ENCODE data around the gene PCGF1. TPM values are rescaled to one million over a fixed set of nuclear protein-coding genes. Genes with fewer than 3 reads are reported as not detected.
"Not testable (repeated sequence)": the region's sequence is repeated elsewhere in the genome, so short reads cannot be mapped to it uniquely, and the experiment has no call there.

Gene PCGF1
- total RNA-seq, 1 donor from 2014 or later = 8.1 TPM

DNA sequence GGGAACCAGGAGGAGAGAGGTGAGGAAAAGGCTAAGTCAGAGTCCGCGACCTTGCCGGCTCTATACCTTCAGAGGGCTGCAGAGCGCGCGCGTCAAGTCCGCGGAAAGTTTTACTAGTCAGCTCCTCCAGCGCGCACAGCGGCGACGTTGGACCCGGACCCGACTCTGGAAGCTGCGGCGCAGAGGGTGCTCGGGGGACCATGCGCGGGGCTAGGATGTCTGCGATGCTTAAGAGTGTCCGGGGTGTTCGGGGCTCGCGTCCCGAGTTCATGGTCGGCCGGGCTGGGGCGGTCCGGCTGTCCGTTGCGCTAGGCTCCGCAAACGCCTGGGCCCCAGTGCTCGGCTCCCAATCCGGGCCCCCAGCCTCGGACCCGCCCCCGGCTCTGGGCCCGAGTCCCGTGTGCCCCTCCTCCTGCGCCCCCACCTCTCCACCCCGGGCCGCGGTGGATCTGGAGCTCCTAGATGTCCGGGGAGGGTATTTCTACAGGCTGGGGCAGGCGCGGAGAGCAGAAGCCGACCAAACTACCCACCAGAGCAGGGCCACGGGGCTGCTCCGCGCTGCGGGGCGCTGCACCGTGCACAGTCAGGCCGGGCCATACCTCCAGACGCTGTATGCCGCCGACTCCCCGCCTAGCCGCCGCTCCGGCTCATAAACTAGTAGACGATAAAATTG lies 8.1 kb downstream of the PCGF1 start, which contains the start of gene LBX2:
TSS of gene LBX2 (minus strand) at position 337 of the 673 bp plus-strand sequence. CDS start at position 271, 66 bp downstream.
- DNase-seq = no peak

DNA sequence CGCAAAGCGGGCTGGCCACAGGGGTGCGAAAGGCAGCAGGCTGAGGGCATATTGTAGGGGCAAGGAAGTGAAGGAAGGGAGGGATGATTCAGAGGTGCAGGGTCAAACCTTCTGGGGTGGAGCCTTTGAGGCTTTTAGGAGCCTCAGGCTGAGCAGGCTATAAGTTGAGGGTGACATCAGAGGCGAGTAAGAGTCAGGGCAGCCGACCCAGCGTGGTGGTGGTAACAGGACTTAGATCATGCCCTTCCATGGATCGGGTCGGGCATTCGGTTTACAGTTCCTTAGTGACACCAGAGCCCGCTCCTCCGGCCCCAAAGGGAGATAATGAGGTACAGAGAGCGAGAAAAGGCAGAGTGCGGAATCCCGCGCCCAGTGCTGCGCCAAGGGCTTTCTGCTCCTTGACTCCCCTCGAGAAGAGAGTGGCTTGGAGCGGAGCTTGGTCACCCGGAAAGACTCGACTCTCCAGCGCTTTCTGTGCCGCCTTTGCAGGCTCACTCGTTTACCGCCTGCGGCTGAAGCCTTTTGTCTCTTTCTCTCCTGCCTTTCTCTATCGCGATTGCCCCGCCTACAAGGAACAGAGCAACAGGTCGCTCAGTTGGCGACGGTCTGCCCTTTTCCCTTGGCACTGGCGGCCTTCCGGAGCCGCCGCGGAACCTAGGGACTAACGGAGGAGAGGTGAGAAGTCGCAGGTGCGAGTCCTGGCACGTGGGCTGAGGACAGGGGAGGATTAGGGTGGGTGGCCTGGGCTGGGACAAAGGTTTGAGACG lies 8.8 kb downstream of the PCGF1 start:
- DNase-seq = no peak

DNA sequence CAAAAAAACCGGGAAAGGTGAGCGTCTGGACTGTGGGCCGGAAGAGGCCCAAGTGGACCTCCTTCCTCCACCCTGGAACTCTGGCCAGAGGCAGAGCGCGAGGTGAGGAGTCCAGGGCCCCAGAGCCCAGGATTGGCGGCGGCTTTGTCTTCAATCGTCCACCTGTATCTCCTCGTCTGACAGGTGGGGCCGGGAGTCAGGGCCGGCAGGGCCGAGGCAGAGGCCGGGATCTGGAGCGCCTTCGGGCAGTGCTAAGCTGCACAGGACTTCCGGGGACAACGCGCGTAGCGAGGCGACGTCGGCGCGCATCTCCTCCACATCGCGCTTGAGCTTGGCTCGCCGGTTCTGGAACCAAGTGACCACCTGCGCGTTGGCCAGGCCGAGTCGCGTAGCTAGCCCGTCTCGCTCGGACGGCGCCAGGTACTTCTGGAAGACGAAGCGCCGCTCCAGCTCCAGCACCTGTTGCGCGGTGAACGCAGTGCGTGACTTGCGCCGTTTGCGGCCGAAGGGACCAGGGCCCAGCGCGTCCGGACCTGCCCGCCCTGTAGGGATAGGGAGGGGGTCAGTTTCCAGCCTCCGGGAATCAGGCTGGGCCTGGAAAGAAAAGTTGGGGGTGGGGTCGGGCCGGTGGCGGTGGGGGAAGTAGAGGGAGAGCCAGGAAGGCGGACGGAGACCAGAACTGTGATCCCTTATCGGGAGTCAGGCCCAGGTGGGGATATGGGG lies 9.6 kb downstream of the PCGF1 start:
- no peak for DNase-seq

DNA sequence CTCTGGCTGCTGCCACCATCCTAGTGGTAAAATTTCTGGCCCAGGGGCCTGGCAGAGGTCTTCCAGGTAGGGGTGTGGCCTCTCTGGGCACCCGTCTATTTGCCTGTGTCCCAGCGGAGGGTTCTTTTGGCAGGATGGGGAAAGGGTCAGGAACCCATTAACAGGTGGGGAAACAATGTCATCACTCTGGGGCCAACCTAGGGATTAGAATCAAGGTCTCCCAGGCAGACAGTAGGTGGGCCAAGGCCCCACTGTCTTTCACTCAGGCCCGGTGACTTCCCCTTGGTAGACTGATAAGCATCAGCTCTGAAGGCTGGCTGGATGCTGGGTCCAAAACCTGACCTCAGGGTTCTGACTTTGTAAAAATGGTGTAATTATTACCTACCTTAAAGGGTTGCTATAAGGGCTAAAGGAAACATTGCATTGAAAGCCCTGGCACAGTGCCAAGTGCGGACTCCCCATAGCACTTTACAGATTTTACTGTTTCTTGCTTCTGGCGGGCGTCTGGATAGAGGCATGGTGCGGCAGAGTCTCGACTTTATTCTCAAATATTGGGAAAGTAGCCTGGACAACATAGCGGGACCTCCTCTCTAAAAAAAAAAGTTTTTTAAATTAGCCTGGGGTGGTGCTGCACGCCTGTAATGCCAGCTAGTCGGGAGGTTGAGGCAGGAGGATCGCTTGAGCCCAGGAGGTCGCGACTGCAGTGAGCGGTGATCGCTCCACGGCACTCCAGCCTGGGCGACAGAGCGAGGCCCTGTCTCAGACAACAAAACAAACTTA lies 10.3 kb downstream of the PCGF1 start:
- DNase-seq = no peak

DNA sequence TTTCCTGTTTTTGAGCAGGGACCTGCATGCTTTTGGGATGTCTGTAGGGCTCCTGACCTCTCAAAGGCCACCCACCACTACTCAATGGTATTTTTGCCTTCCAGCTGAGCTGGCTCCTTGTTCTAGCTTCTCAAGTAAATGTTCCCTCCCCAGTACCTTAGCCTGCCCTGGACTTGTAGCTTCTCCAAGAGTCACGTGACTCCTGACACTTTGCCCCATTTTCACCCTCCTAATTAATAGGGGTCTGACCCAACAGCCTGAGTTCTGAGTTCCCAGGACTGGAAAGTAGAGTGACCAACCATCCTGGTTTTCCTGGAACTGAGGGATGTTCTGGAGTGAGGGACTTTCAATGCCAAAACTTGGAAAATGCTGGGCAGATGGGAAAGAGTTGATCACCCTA lies 12.1 kb downstream of the PCGF1 start:
- no peak for DNase-seq

DNA sequence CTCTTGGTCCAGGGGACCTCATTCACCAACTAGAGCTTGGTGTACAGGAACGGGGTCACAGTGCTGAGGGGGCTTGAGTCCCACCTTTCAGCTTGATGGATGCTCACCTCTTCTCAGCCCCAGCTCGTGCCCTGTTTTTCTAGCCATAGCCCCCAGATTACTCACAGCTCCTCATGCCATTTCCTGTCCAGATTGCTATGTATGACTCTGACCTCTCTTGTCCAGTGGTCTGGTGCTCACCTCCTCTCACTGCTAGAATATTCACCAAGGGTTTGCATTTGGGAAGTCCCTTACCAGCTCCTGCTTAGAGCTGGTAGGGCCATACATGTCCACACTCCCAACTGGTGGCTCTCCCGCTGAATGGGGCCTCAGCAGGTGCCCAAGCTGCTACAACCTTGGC lies 13.9 kb downstream of the PCGF1 start:
- DNase-seq = no peak

DNA sequence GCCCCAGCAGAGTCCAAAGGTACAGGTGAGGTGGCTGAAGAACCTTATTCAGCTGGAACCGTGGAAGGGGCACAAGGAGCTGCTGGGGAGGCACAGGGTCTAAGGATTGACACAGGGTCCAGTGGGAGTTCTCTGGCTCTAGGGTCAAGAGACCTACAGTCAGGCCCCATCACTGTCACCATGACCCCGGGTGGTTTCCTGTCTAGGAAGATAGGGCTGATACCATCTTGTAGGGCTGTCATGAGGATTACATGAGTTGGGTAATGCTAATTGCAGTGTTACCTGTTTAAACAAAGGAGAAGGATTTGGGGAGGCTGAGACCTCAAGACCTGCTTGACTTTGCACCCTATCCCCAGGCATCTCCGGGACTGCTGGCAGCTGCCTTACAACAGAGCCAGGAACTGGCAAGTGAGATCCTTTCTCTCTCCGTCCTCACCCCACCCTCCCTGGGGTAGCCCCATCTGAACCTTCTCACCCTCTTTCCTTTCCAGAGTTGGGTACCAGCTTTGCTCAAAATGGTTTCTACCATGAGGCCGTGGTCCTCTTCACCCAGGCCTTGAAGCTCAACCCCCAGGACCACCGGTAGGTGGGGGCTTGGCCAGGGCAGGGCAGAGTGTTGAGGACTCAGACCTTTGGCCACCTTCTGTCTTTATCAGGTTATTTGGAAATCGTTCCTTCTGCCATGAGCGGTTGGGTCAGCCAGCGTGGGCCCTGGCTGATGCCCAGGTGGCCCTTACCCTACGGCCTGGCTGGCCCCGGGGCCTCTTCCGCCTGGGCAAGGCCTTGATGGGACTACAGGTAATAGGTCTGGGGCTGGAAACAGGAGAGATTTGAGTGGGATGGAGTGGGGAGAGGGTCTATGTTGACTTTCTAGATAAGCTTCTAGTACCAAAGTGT lies 15.6 kb downstream of the PCGF1 start:
- no peak for DNase-seq

DNA sequence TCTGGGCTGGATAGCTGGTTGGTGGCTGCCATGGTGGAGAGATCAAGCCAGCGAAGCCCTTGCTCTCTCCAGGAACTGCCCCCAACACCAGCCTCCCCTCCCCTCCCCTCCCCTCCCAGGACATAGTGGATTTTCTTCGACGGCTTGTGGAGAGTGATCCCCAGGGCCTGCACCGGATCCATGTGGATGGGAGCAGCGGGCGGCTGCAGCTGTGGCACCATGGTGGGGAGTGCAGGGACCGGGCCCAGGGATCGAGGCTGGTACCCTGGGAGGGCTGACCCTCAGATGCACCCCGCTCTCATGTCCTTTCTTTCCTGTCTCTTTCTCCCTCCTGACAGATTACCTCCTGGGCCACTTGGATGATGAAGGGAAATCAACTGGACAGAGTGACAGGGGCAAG lies 17.6 kb downstream of the PCGF1 start:
- DNase-seq = no peak

DNA sequence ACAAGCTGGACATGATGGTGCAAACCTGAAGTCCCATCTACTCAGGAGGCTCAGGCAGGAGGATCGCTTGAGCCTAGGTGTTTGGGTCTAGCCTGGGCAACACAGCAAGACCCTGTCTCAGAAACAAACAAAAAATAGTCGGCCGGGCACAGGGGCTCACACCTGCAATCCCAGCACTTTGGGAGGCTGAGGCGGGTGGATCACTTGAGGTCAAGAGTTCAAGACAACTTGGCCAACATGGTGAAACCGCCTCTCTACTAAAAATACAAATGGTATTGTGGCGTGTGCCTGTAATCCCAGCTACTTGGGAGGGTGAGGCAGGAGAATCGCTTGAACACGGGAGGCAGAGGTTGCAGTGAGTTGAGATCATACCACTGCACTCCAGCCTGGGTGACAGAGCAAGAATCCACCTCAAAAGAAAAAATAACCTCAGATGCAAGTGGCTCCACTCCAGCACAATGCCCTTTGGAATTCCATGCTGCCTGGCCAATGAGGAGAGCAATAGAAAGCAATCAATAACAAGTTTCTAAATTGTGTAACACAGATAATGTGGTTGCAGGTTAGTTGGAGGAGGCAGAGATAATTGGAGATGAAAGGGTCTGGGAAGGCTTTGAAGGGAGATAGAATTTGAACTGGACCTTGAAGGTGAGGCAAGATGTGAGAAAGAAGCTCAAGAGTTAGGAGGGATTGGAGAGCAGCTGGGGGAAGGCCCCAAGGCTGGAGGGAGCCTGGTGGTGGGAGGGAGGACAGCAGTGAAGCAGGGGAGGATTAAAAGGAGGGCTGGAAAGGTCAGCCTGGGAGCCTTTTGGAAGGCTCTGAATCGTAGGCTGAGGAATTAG lies 18.6 kb downstream of the PCGF1 start:
- no peak for DNase-seq

DNA sequence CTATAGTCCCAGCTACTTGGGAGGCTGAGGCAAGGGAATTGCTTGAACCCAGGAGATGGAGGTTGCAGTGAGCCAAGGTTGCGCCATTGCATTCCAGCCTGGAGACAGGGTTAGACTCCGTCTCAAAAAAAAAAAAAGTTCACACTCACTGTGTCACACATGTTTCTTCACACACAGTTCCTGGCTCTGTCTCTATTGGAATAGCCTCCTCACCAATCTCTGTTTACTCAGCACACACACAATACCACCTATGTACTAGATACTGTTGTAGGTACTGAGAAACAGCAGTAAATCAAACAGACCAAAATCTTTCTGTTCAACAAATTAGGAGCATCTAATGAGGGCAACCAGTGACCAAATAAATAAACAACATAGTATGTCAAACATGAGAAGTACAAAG lies 21.4 kb downstream of the PCGF1 start:
- DNase-seq = no peak

DNA sequence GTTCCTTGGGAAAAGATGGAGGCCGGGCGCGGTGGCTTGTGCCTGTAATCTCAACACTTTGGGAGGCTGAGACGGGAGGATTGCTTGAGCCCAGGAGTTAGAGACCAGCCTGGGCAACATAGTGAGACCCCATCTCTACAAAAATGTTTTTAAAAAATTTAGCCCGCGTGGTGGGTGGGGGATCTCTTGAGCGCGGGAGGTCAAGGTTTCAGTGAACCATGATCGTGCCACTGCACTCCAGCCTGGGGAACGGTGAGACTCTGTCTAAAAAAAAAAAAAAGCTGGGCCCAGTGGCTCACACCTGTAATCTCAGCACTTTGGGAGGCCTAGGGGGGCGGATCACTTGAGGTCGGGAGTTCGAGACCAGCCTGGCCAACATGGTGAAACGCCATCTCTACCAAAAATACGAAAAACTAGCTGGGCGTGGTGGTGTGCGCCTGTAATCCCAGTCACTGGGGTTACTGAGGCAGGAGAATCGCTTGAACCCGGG lies 23.8 kb downstream of the PCGF1 start:
- not testable (repeated sequence) for DNase-seq

DNA sequence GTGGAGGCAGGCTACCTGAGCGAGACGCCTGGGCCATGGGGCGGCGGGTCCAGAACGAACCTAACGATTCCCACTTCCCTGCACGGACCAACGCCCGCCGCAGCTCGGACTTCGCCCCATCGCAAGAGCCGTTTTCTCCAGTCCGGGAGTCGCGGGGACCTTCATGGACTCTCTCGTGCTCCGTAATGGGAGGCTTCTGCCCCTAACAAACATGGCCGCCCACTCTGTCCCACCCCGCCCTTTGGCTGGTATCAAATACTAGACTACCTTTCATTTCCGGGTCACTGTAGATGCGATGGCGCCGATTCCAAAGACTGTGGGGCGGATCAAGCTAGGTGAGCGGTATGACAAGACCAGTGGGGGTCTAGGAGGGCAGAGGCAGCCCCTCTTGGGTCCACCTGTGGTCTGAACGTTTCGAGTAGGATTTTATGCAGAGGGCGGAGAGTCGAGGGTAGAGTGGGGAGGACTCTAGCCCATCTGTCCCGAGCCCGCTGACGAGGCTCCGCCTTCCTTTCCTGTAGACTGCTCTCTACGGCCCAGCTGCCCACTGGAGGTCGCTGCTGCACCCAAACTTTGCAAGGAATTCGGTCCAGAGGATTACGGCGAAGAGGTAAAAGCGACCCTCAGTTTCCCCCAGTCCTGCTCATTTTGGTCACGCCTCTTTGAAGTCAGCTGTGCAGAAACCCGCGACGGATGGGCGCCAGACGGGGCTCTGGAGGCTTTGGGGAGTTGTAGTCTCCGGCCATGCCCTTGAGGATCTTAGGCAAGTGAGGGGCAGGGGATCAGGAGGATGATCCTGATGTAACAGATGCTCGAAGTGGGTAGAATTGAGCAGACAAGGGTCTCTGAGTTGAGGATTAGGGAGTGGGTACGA lies 24.5 kb downstream of the PCGF1 start, which contains the start of the genes CCDC142 and TTC31:
TSS of gene CCDC142 (minus strand) at position 198 of the 874 bp plus-strand sequence. CDS start at position 37, 161 bp downstream.
TSS of gene TTC31 (plus strand) at position 281 of the 874 bp plus-strand sequence. CDS start at position 296, 15 bp downstream.
- peak; percentile 96 for DNase-seq

DNA sequence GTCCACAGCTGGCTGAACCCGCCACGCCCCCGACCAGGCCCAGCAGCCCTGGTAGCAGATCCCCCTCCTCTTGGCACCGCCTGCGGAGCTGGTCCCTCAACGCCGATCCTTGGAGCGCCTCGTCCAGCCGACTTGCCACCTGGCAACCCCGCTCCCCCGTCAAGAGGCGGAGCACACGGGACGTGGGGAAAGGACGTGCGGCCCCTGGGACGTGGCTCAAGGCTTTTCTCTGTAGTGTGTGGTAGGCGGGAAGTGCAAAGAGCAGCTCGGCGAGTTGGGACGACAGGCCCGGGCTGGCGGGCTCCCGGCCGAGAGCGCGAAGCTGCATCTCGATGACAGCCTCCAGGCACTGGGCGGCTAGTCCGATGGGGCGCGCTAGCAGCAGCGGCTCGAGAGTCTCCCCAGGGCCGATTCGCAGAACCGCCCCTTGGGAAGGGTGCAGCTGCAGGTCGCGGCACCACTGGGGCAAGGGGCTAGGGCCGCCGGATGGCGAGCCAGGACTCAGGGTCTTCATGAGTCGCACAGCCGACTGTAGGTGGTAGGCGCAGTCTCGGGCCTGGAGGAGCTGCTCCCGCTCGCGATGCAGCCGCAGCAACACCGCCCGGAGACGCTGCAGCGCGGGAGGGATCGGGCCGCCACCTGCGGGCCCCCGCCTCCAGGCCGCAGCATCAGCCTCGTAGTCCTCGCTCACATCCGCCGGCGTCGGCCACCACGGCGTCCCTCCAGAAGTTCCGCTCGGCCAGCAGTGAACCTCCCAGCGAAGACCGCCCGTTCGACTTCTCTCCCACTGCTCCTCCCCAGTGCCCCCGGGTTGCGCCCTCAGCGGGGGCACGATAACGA lies 25.3 kb downstream of the PCGF1 start:
- no peak for DNase-seq

DNA sequence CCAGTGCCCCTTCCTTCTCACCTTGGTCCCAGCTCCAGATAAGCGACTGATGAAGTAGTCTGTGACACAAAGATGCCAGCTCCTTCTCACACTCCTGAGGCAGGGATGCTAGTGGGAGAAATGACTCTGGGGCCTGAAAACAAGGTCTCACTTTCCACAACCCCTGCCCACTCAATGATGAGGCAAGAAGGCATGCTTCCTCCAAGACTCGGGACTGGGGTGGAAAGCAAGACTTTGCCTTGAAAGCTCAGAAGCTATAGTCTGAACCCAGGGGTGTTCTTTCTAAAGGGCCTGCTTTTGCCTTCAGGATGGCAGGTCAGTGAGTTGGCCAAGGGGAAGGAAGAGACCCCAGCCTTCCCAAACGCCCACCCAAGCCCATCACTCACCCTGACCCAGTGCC lies 26.1 kb downstream of the PCGF1 start:
- no peak for DNase-seq

DNA sequence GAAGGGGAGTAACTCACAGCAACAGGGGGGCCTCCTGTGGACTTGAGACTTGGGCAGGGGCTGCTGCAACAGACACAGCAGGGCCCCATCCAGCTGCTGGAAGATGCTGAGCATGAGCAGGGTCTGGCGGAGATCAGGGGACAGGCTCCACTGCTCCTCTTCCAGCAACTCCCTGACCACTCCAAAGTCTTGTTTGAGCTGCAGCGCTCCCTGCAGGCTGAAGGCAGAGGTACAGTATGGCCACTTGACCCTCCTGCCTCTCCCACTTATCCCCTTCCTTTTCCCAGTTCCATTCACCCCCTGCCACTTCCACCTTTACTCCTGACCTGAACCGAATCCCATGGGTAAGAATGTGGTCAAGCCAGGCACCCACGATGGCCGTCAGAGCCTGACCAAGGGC lies 32.6 kb downstream of the PCGF1 start:
- DNase-seq = no peak

DNA sequence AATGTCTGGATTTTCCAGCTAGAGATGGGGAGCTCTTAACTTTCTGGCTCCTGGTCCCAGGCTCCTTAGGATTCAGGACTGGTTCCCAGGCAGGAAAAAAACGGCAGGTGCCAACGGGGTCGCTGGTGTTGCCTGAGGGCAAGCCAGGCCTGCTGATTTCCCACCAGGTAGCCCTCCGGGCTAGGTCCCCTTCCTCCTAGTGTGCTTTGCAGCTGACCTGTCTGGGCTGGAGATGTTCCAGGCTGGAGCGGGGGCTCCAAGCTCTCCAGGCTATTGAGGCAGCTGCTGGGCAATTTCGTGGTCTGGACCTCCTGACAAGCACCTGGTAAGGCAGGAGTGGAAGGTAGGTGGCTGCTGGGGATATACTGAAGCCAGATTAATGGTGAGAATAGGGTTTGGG lies 33.0 kb downstream of the PCGF1 start:
- no peak for DNase-seq

DNA sequence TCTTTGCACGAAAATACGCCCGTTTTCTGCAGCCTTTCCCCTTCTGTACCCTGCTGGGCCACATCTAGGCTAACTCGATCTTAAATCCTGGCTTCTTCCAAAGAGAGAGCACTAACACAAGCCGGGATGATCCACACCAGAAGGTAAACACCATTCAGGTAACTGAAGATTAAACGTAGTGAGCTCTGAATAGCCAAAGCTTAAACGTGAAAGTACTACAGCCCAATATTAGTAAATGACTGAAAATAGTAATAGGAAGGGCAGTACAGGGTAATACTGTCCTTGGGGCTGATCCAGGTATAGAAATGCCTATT lies 34.6 kb downstream of the PCGF1 start:
- peak; percentile 48 for DNase-seq
